ENCODE data around the gene SDHB. TPM values are rescaled to one million over a fixed set of nuclear protein-coding genes. Genes with fewer than 3 reads are reported as not detected.
A peak's percentile ranks its signal among the peaks of the same experiment; 100 is the strongest.
"Not testable (repeated sequence)": the region's sequence is repeated elsewhere in the genome, so short reads cannot be mapped to it uniquely, and the experiment has no call there.

SDHB gene
- total RNA-seq, 2 donors from 2014 or later = 38.9 to 59.4 TPM

GRCh38 chr1:17065666-17066065, 11.8 kb upstream of the SDHB start:
- WGBS, 2 donors = 69 to 79% methylated on average over 7 of the region's 7 CpGs
- H3K27ac ChIP-seq = peak overlapping the region in 1 of 4 donors; percentile 52

GRCh38 chr1:17062751-17063150, 8.9 kb upstream of the SDHB start:
- WGBS, 2 donors = 81 to 82% methylated on average over 5 to 7 of the region's 7 CpGs
- not testable (repeated sequence) for H3K27me3 ChIP-seq; H3K4me3 ChIP-seq; H3K36me3 ChIP-seq (replicated peaks in 1 of 2; ENCODE audit: insufficient read depth in 1 of 2, low read depth in 2 of 2); ATAC-seq; DNase-seq; H3K27ac ChIP-seq; H3K4me1 ChIP-seq; H3K9me3 ChIP-seq
- intact Hi-C loops (cut with DNase I) = loop anchor here (5.0 to 10.0 kb wide), 3 partner anchors 52 to 272 kb away; partner anchors contain the start of gene PADI2

More at GRCh38 chr1:17065666-17066065, 11.8 kb upstream of the SDHB start:
- intact Hi-C loops (cut with DNase I) = loop anchor here (10.0 kb wide), 2 partner anchors 49 to 269 kb away; partner anchors contain the start of gene PADI2
- Histone ChIP-seq H3K4me3 (no peak overlapping the region), H3K4me1 (no peaks in the 10 kb centered on the region), H3K36me3 (replicated peaks in 1 of 2; ENCODE audit: insufficient read depth in 1 of 2, low read depth in 2 of 2) (no peaks in the 10 kb centered on the region), H3K9me3 (no peaks in the 10 kb centered on the region), H3K27me3 (no peaks in the 10 kb centered on the region)
- ATAC-seq (no peak), DNase-seq (no peak)
- TF ChIP-seq CTCF (IDR thresholded peaks at IDR 0.05) = no peak
- no peak for TF ChIP-seq POLR2A (IDR thresholded peaks at IDR 0.05)

- no peaks in the 10 kb centered on the region for H3K36me3 ChIP-seq (replicated peaks in 1 of 2; ENCODE audit: insufficient read depth in 1 of 2, low read depth in 2 of 2)
- ATAC-seq (no peak), DNase-seq (no peak)
- intact Hi-C loops (cut with DNase I) = loop anchor here (5.0 to 10.0 kb wide), 3 partner anchors 53 to 273 kb away; partner anchors contain the start of gene PADI2
- no peaks in the 10 kb centered on the region for H3K4me1 ChIP-seq
- TF ChIP-seq CTCF (IDR thresholded peaks at IDR 0.05) (no peak), POLR2A (IDR thresholded peaks at IDR 0.05) (no peak)
- 72 to 75% methylated on average over 2 of the region's 2 CpGs for WGBS, 2 donors
- H3K27ac ChIP-seq = no peak overlapping the region
- H3K27me3 ChIP-seq = no peaks in the 10 kb centered on the region
- H3K4me3 ChIP-seq = no peak overlapping the region
- H3K9me3 ChIP-seq = no peaks in the 10 kb centered on the region
Measured at GRCh38 chr1:17061892-17062291, 8.1 kb upstream of the SDHB start.

- H3K36me3 ChIP-seq (replicated peaks in 1 of 2; ENCODE audit: insufficient read depth in 1 of 2, low read depth in 2 of 2) = no peaks in the 10 kb centered on the region
- ATAC-seq (no peak), DNase-seq (no peak)
- H3K9me3 ChIP-seq = no peaks in the 10 kb centered on the region
- TF ChIP-seq POLR2A (IDR thresholded peaks at IDR 0.05) = no peak
- TF ChIP-seq CTCF (IDR thresholded peaks at IDR 0.05) = no peak
- H3K4me3 ChIP-seq = no peak overlapping the region
- H3K27ac ChIP-seq = no peak overlapping the region
- intact Hi-C loops (cut with DNase I) = loop anchor here (5.0 to 10.0 kb wide), 3 partner anchors 53 to 273 kb away; partner anchors contain the start of gene PADI2
- WGBS, 2 donors = 66 to 70% methylated on average over 3 of the region's 3 CpGs
- H3K4me1 ChIP-seq = no peaks in the 10 kb centered on the region
- H3K27me3 ChIP-seq = no peaks in the 10 kb centered on the region
Measured at GRCh38 chr1:17061486-17061885, 7.7 kb upstream of the SDHB start.

GRCh38 chr1:17060306-17060749, 6.5 kb upstream of the SDHB start:
- Histone ChIP-seq H3K27me3 (no peaks in the 10 kb centered on the region), H3K9me3 (no peaks in the 10 kb centered on the region), H3K27ac (peak overlapping the region in 1 of 4 donors; percentile 19), H3K36me3 (replicated peaks in 1 of 2; ENCODE audit: insufficient read depth in 1 of 2, low read depth in 2 of 2) (no peaks in the 10 kb centered on the region), H3K4me1 (no peaks in the 10 kb centered on the region), H3K4me3 (no peak overlapping the region)
- DNase-seq = no peak
- intact Hi-C loops (cut with DNase I) = loop anchor here (5.0 to 10.0 kb wide), 3 partner anchors 54 to 274 kb away; partner anchors contain the start of gene PADI2
- ATAC-seq = no peak
- TF ChIP-seq CTCF (IDR thresholded peaks at IDR 0.05) (no peak), POLR2A (IDR thresholded peaks at IDR 0.05) (no peak)
- 44 to 45% methylated on average over 11 of the region's 11 CpGs for WGBS, 2 donors

Measured in body of pancreas (tissue), 4 donors.